PC-9 (cell line): Measurements from ENCODE around the gene DENND1A. TPM values are rescaled to one million over a fixed set of nuclear protein-coding genes. Genes with fewer than 3 reads are reported as not detected.

ENCODE experiments used
- BruUV-seq: library from RNA; stranded (reverse); fragments of 400-500 nt; replicated peaks from 2 replicates; lab custom pipeline; 2021; lab: Mats Ljungman, UMichigan
- CTCF ChIA-PET: fragments of 300-600 bp; sonication (Branson Sonifier 250); formaldehyde crosslinking; loops from one replicate; lab custom pipeline; 2022; ENCODE audit warnings: antibody characterized with exemption; lab: Charles Lee
- POLR2A ChIA-PET: fragments of 300-600 bp; sonication (Branson Sonifier 250); formaldehyde crosslinking; loops from one replicate; lab custom pipeline; 2022; ENCODE audit warnings: antibody characterized with exemption; ENCODE audit not compliant: unreplicated experiment; lab: Charles Lee
- DNase-seq, 2 experiments: peaks; one replicate each; pipeline versions ENCODE4 v3.0.0 to v3.0.0-alpha.2; 2015 to 2022; ENCODE audit warnings: mixed read lengths in 1 of 2
- H2AFZ ChIP-seq: fragments of 200-600 bp; sonication (generic); 2 replicates; pipeline ENCODE4 v1.8.1; 2017; ENCODE audit warnings: antibody characterized with exemption
- H3F3A ChIP-seq: fragments of 200-600 bp; sonication (generic); 2 replicates; pipeline ENCODE4 v1.8.1; 2017; ENCODE audit warnings: antibody characterized with exemption, mild to moderate bottlenecking, low read depth; ENCODE audit not compliant: insufficient read depth
- H3K27ac ChIP-seq: fragments of 200-600 bp; sonication (generic); 2 replicates; pipeline ENCODE4 v1.6.1; 2016; ENCODE audit warnings: mixed run types
- H3K27me3 ChIP-seq: fragments of 200-600 bp; sonication (generic); 2 replicates; pipeline ENCODE4 v1.6.1; 2016; ENCODE audit warnings: low read depth, mixed run types; ENCODE audit not compliant: insufficient read depth
- H3K36me3 ChIP-seq: fragments of 200-600 bp; sonication (generic); 2 replicates; pipeline ENCODE4 v1.6.1; 2016; ENCODE audit warnings: low read depth, mixed run types
- H3K4me1 ChIP-seq: fragments of 200-600 bp; sonication (generic); replicated peaks from 2 replicates; pipeline ENCODE4 v1.6.1; 2016; ENCODE audit warnings: mixed run types; ENCODE audit not compliant: insufficient read depth
- H3K4me2 ChIP-seq: fragments of 200-600 bp; sonication (generic); 2 replicates; pipeline ENCODE4 v1.6.1; 2017; ENCODE audit warnings: mixed run types
- H3K4me3 ChIP-seq: fragments of 200-600 bp; sonication (generic); 2 replicates; pipeline ENCODE4 v1.6.1; 2016; ENCODE audit warnings: mixed run types
- H3K79me2 ChIP-seq: fragments of 200-600 bp; sonication (generic); 2 replicates; pipeline ENCODE4 v1.6.1; 2017; ENCODE audit warnings: low read depth, mixed run types
- H3K9me2 ChIP-seq: fragments of 200-600 bp; sonication (generic); 2 replicates; pipeline ENCODE4 v1.8.1; 2017; ENCODE audit warnings: mild to moderate bottlenecking; ENCODE audit not compliant: insufficient read depth
- H3K9me3 ChIP-seq: fragments of 200-600 bp; sonication (generic); 2 replicates; pipeline ENCODE4 v1.8.1; 2016; ENCODE audit warnings: low read depth; ENCODE audit not compliant: insufficient read depth
- H4K20me1 ChIP-seq: fragments of 200-600 bp; sonication (generic); 2 replicates; pipeline ENCODE4 v1.8.1; 2017; ENCODE audit not compliant: insufficient read depth
- EZH2 ChIP-seq: fragments of 200-600 bp; sonication (generic); IDR thresholded peaks from 2 replicates; pipeline ENCODE4 v1.8.0; 2017; ENCODE audit warnings: antibody characterized with exemption, low read depth
- intact Hi-C: fragments of 100-400 bp; cut with micrococcal nuclease; formaldehyde crosslinking; loops from one replicate; pipeline ENCODE4 v1.10.0; 2022; ENCODE audit not compliant: unreplicated experiment
- total RNA-seq: library from RNA; stranded (reverse); gene quantifications from 2 replicates; pipeline ENCODE4 v1.2.3, GENCODE V29; 2021
- TF ChIP-seq, protein P1 (sequence below): fragments of 200-600 bp; sonication (generic); conservative IDR thresholded peaks from 2 replicates; pipeline ENCODE4 v1.6.1; 2017; ENCODE audit warnings: mixed run types, antibody characterized with exemption, mild to moderate bottlenecking, moderate library complexity

Gene DENND1A
- total RNA-seq, 1 experiment from 2014 or later, result 37.7 TPM

GRCh38 chr9:123423311-123423640 lies 506.6 kb downstream of the DENND1A start:
- H2AFZ ChIP-seq, result no peak overlapping the region

DNA sequence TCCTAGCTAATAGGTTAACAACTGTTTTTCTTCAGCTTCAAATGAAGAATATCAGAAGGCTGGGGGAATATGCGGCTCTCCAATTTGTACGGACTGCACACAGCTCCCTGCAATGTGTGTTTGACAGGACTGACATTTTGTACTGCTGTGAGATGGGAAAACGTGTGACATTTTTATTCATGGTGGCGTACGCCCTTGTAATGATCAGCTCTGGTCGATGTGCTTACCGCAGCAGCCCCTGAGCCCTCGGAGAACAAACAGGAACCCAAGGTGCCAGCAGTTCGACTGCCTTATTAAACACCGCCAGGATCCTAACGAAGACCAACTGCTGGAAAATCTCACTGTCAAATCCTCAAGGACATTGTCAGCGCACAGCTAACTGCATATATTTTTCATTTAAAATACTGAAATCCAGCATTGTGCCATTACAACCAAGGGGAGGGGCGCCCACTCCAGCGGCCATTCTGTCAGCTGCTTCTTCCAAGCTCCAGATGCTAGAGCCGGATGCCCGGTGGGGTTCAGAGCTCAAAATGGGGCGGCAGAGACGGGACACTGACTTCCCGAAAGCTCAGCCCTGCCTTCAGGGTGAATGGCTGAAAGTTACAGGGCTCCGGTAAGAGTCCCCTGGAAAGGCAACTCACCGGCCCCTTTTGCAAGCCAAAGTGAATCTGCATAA lies 507.2 kb downstream of the DENND1A start:
- H3K79me2 ChIP-seq, result no peaks in the 10 kb centered on the region
- no peak overlapping the region for H3K4me3 ChIP-seq
- H3K27me3 ChIP-seq, result no peaks in the 10 kb centered on the region
- intact Hi-C loops, result loop anchor here (10.0 kb wide), 1 partner anchor 692 kb away; no protein-coding TSS in a partner anchor
- no TSS peak for BruUV-seq
- H3K4me1 ChIP-seq, result peaks cover 8% of the 10 kb centered on the region; the same call in 1 of the 2 replicates
- H3K36me3 ChIP-seq, result no peaks in the 10 kb centered on the region
- no peak for TF ChIP-seq EZH2
- TF ChIP-seq, protein P1, sequence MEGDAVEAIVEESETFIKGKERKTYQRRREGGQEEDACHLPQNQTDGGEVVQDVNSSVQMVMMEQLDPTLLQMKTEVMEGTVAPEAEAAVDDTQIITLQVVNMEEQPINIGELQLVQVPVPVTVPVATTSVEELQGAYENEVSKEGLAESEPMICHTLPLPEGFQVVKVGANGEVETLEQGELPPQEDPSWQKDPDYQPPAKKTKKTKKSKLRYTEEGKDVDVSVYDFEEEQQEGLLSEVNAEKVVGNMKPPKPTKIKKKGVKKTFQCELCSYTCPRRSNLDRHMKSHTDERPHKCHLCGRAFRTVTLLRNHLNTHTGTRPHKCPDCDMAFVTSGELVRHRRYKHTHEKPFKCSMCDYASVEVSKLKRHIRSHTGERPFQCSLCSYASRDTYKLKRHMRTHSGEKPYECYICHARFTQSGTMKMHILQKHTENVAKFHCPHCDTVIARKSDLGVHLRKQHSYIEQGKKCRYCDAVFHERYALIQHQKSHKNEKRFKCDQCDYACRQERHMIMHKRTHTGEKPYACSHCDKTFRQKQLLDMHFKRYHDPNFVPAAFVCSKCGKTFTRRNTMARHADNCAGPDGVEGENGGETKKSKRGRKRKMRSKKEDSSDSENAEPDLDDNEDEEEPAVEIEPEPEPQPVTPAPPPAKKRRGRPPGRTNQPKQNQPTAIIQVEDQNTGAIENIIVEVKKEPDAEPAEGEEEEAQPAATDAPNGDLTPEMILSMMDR, result no peak
- no peak for DNase-seq
- H3F3A ChIP-seq, result no peaks in the 10 kb centered on the region
- H3K9me2 ChIP-seq, result no peaks in the 10 kb centered on the region
- no peak overlapping the region for H3K27ac ChIP-seq
- H3K4me2 ChIP-seq, result no peak overlapping the region
- ChIA-PET CTCF (interaction anchor here (0.7 kb wide), 1 partner anchor 13 kb away, joined by 9 read pairs; no protein-coding TSS in a partner anchor), POLR2A (no interaction called here)
- H2AFZ ChIP-seq, result no peak overlapping the region
- peaks cover 4% of the 10 kb centered on the region; the same call in 1 of the 2 replicates for H4K20me1 ChIP-seq
- H3K9me3 ChIP-seq, result no peaks in the 10 kb centered on the region

More at GRCh38 chr9:123423311-123423640, 506.6 kb downstream of the DENND1A start:
- Histone ChIP-seq H3K4me2 (no peak overlapping the region), H3K9me2 (no peaks in the 10 kb centered on the region), H3K27ac (no peak overlapping the region), H3K4me1 (peaks cover 8% of the 10 kb centered on the region; the same call in 1 of the 2 replicates), H3K4me3 (no peak overlapping the region), H3K36me3 (no peaks in the 10 kb centered on the region), H4K20me1 (peaks cover 4% of the 10 kb centered on the region; the same call in 1 of the 2 replicates), H3K9me3 (no peaks in the 10 kb centered on the region), H3K79me2 (no peaks in the 10 kb centered on the region), H3K27me3 (no peaks in the 10 kb centered on the region), H3F3A (no peaks in the 10 kb centered on the region)
- ChIA-PET POLR2A (no interaction called here), CTCF (no interaction called here)
- no peak for DNase-seq
- BruUV-seq, result no TSS peak
- TF ChIP-seq, protein P1, result no peak
- no peak for TF ChIP-seq EZH2
- intact Hi-C loops, result loop anchor here (10.0 kb wide), 1 partner anchor 692 kb away; no protein-coding TSS in a partner anchor

- no peaks in the 10 kb centered on the region for H3K36me3 ChIP-seq
- H3K4me2 ChIP-seq, result no peak overlapping the region
- ChIA-PET CTCF (interaction anchor here (0.6 kb wide), 1 partner anchor 619 kb away, joined by 4 read pairs; no protein-coding TSS in a partner anchor), POLR2A (no interaction called here)
- H3K27ac ChIP-seq, result no peak overlapping the region
- H3K9me2 ChIP-seq, result no peaks in the 10 kb centered on the region
- H3F3A ChIP-seq, result no peaks in the 10 kb centered on the region
- BruUV-seq, result no TSS peak
- intact Hi-C loops, result loop anchor here (10.0 kb wide), 1 partner anchor 693 kb away; no protein-coding TSS in a partner anchor
- peaks cover 4% of the 10 kb centered on the region; the same call in 1 of the 2 replicates for H4K20me1 ChIP-seq
- no peak overlapping the region for H2AFZ ChIP-seq
- H3K9me3 ChIP-seq, result no peaks in the 10 kb centered on the region
- H3K79me2 ChIP-seq, result no peaks in the 10 kb centered on the region
- TF ChIP-seq EZH2, result no peak
- TF ChIP-seq, protein P1, result no peak
- H3K4me1 ChIP-seq, result peaks cover 8% of the 10 kb centered on the region; the same call in 1 of the 2 replicates
- no peaks in the 10 kb centered on the region for H3K27me3 ChIP-seq
- peak; percentile 74 to 78 for DNase-seq
- H3K4me3 ChIP-seq, result no peak overlapping the region
Measured at GRCh38 chr9:123421801-123422455, 508.0 kb downstream of the DENND1A start.
